ENCODE results near the gene METTL14.
A peak's percentile ranks its signal among the peaks of the same experiment; 100 is the strongest.
"Not testable (repeated sequence)": the region's sequence is repeated elsewhere in the genome, so short reads cannot be mapped to it uniquely, and the experiment has no call there.

METTL14 gene

GRCh38 chr4:118684873-118685811, at the start of gene METTL14:
METTL14 (plus strand) TSS chr4:118685392; CDS start chr4:118685535, 143 bp downstream.
- DNase-seq: peak; percentile 73

GRCh38 chr4:118636126-118636525, 49.1 kb upstream of the METTL14 start:
- DNase-seq: not testable (repeated sequence)

GRCh38 chr4:118664665-118665064, 20.5 kb upstream of the METTL14 start:
- not testable (repeated sequence) for DNase-seq

- not testable (repeated sequence) for DNase-seq
Measured at GRCh38 chr4:118669220-118669619, 16.0 kb upstream of the METTL14 start.

- not testable (repeated sequence) for DNase-seq
Measured at GRCh38 chr4:118670968-118671367, 14.2 kb upstream of the METTL14 start.

GRCh38 chr4:118676128-118676527, 9.1 kb upstream of the METTL14 start:
- DNase-seq: no peak

GRCh38 chr4:118680808-118681207, 4.4 kb upstream of the METTL14 start:
- DNase-seq: no peak

- no peak for DNase-seq
Measured at GRCh38 chr4:118682928-118683327, 2.3 kb upstream of the METTL14 start.

- DNase-seq: no peak
Measured at GRCh38 chr4:118683513-118683912, 1.7 kb upstream of the METTL14 start.

GRCh38 chr4:118703118-118703517, 17.9 kb downstream of the METTL14 start:
- no peak for DNase-seq

- DNase-seq: no peak
Measured at GRCh38 chr4:118711052-118711451, 25.9 kb downstream of the METTL14 start.

- no peak for DNase-seq
Measured at GRCh38 chr4:118712872-118713271, 27.7 kb downstream of the METTL14 start.

GRCh38 chr4:118714682-118715081, 29.5 kb downstream of the METTL14 start:
- DNase-seq: no peak

GRCh38 chr4:118716304-118716703, 31.1 kb downstream of the METTL14 start:
- DNase-seq: no peak

GRCh38 chr4:118718511-118719170, 33.4 kb downstream of the METTL14 start:
- no peak for DNase-seq

GRCh38 chr4:118721752-118722151, 36.6 kb downstream of the METTL14 start:
- DNase-seq: no peak

GRCh38 chr4:118723369-118723768, 38.2 kb downstream of the METTL14 start:
- DNase-seq: no peak

GRCh38 chr4:118727360-118727759, 42.2 kb downstream of the METTL14 start:
- no peak for DNase-seq

- DNase-seq: no peak
Measured at GRCh38 chr4:118729287-118730286, 44.4 kb downstream of the METTL14 start.

GRCh38 chr4:118730683-118731082, 45.5 kb downstream of the METTL14 start:
- DNase-seq: no peak

- no peak for DNase-seq
Measured at GRCh38 chr4:118732591-118733330, 47.6 kb downstream of the METTL14 start.
